ENCODE measurements around the gene TSPAN7.

- no peak for TF ChIP-seq POLR2A (IDR thresholded peaks at IDR 0.05; ENCODE audit: low read depth, low read length)
- TF ChIP-seq CTCF (IDR thresholded peaks at IDR 0.05; ENCODE audit: extremely low read depth in 1 of 2, insufficient read depth in 1 of 2, low read depth in 1 of 2, low read length in 2 of 2), result peak; percentile 48 to 52
- no peak for TF ChIP-seq MYC (IDR thresholded peaks at IDR 0.05; ENCODE audit: low read depth, low read length)
- TF ChIP-seq GATA2 (IDR thresholded peaks at IDR 0.05; ENCODE audit: insufficient read depth, insufficient read length, low read depth, low read length), result no peak
- TF ChIP-seq POLR2AphosphoS5 (IDR thresholded peaks at IDR 0.05; ENCODE audit: insufficient read depth, low read depth, low read length), result no peak
Observed at GRCh38 chrX:38717871-38718270, 156.5 kb downstream of the TSPAN7 start.
